Urothelium cell line (cell line): ENCODE data around the gene KDM2B.
"Not testable (repeated sequence)": the region's sequence is repeated elsewhere in the genome, so short reads cannot be mapped to it uniquely, and the experiment has no call there.

Experiments used
- DNase-seq: peaks from one replicate; pipeline ENCODE4 v3.0.0; 2011; ENCODE audit warnings: low spot score, mixed read lengths
- FAIRE-seq: peaks from 2 replicates; lab custom pipeline; 2011; peaks lifted over from hg19 to GRCh38; lab: Jason Lieb, UNC

The KDM2B gene

DNA sequence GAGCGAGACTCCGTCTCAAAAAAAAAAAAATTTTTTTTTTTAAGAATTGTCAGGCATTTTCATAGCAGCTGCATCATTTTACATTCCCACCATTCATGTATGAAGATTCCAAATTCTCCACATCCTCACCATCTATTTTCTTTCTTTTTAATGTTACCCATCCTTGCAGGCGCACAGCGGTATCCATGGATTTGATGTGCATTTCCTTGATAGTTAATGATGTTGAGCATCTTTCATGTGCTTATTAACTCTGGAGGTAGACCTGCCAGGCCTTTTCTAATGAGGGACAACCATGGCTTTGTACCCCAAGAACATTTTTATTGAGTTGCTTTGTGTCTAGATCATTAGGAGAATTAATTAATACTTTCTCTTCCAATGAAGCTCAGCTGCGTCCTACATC lies 182.5 kb downstream of the KDM2B start:
- no peak for FAIRE-seq
- DNase-seq: no peak

- FAIRE-seq: no peak
Observed at GRCh38 chr12:121397521-121397920, 183.3 kb downstream of the KDM2B start.

GRCh38 chr12:121392325-121392716 lies 188.5 kb downstream of the KDM2B start:
- FAIRE-seq (no peak), DNase-seq (no peak)

More at GRCh38 chr12:121397521-121397920, 183.3 kb downstream of the KDM2B start:
- DNase-seq: no peak

- FAIRE-seq: no peak
- no peak for DNase-seq
Observed at GRCh38 chr12:121391619-121392324, 189.1 kb downstream of the KDM2B start.

- FAIRE-seq (no peak), DNase-seq (no peak)
Observed at GRCh38 chr12:121390856-121391255, 190.0 kb downstream of the KDM2B start.

DNA sequence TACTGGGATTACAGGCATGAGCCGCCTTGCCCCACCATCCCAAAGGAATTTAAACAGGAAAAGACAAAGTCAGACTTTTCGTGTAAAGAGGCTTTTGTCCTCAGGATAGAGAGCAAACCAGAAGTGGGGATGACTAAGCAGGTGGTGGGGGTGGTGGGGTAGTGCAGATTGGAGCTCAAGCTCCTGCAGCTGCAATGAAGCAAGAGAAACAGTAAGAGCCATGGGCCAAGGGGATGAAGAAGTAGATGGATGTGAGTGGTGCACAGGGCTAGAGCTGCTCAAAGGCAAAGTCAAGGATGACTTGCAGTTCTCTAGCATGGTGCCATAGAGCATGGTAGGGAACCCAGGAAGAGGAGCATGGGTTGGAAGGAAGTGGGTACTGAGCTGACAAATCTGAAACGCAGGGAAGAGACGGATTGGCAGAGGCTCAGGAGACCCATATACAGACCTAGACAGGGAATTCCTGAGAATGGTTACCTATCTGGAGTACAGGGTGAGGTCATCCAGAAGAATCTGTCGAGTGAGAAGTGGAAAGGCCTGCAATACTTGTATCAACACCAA lies 192.3 kb downstream of the KDM2B start:
- FAIRE-seq: no peak

GRCh38 chr12:121384891-121385290 lies 195.9 kb downstream of the KDM2B start:
- not testable (repeated sequence) for FAIRE-seq, DNase-seq

More for the DNA sequence above, 192.3 kb downstream of the KDM2B start:
- peak; percentile 58 for DNase-seq

GRCh38 chr12:121383601-121384021 lies 197.2 kb downstream of the KDM2B start:
- no peak for FAIRE-seq

DNA sequence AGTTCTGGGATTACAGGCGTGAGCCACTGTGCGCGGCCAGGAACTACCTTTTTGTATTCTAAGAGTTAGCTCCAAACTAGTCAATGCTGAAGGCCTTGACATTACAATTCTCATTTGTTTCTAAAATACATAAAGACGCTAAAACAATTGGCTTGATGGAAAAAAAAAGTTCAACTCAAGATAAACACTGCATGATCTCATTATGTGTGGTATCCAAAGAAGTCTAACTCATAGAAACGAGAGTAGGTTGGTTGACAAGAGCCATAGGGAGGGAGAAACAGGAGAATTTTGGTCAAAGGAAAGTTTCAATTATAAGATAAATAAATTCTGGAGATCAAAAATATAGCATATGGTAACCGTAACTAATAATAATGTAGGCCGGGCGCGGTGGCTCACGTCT lies 200.9 kb downstream of the KDM2B start:
- FAIRE-seq: no peak

More at GRCh38 chr12:121383601-121384021, 197.2 kb downstream of the KDM2B start:
- no peak for DNase-seq

More for the DNA sequence above, 200.9 kb downstream of the KDM2B start:
- DNase-seq: no peak
